Measurements from ENCODE around the gene CHAF1A.

CHAF1A gene

GRCh38 chr19:4365341-4365740 is 37.1 kb upstream of the CHAF1A start:
- no peak for TF ChIP-seq POLR2AphosphoS5 (IDR thresholded peaks at IDR 0.05; ENCODE audit: borderline replicate concordance, low read depth, low read length)
- H3K36me3 ChIP-seq (ENCODE audit: insufficient read depth, low read length): peaks cover 15% of the 10 kb centered on the region; the same call in 1 of the 2 replicates

GRCh38 chr19:4365791-4366665 is 36.4 kb upstream of the CHAF1A start:
- Histone ChIP-seq H3K9ac (ENCODE audit: insufficient read length) (no peak overlapping the region), H3K27ac (no peak overlapping the region), H3K36me3 (ENCODE audit: insufficient read depth, low read length) (peaks cover 15% of the 10 kb centered on the region; the same call in 1 of the 2 replicates), H3K9me3 (ENCODE audit: low read depth, low read length) (no peaks in the 10 kb centered on the region), H3K4me3 (no peak overlapping the region)
- TF ChIP-seq EZH2 (IDR thresholded peaks at IDR 0.05) (no peak), POLR2AphosphoS5 (IDR thresholded peaks at IDR 0.05; ENCODE audit: borderline replicate concordance, low read depth, low read length) (no peak)
- DNase-seq (ENCODE audit: low read depth, low spot score): no peak

More at GRCh38 chr19:4365341-4365740, 37.1 kb upstream of the CHAF1A start:
- H3K4me3 ChIP-seq: no peak overlapping the region
- no peak overlapping the region for H3K27ac ChIP-seq
- DNase-seq (ENCODE audit: low read depth, low spot score): no peak
- no peak overlapping the region for H3K9ac ChIP-seq (ENCODE audit: insufficient read length)
- H3K9me3 ChIP-seq (ENCODE audit: low read depth, low read length): no peaks in the 10 kb centered on the region

GRCh38 chr19:4366666-4367335 is 35.6 kb upstream of the CHAF1A start:
- Histone ChIP-seq H3K9ac (ENCODE audit: insufficient read length) (no peak overlapping the region), H3K36me3 (ENCODE audit: insufficient read depth, low read length) (peaks cover 12% of the 10 kb centered on the region; the same call in 1 of the 2 replicates), H3K4me3 (no peak overlapping the region), H3K9me3 (ENCODE audit: low read depth, low read length) (no peaks in the 10 kb centered on the region), H3K27ac (no peak overlapping the region)
- no peak for DNase-seq (ENCODE audit: low read depth, low spot score)
- TF ChIP-seq POLR2AphosphoS5 (IDR thresholded peaks at IDR 0.05; ENCODE audit: borderline replicate concordance, low read depth, low read length) (no peak), EZH2 (IDR thresholded peaks at IDR 0.05) (no peak), FOXP2 (optimal IDR thresholded peaks at IDR 0.05; ENCODE audit: control extremely low read depth, extremely low read length, insufficient read depth) (no peak)

GRCh38 chr19:4367336-4367723 is 35.1 kb upstream of the CHAF1A start:
- H3K27ac ChIP-seq: no peak overlapping the region
- no peak overlapping the region for H3K9ac ChIP-seq (ENCODE audit: insufficient read length)

GRCh38 chr19:4367781-4368127 is 34.7 kb upstream of the CHAF1A start:
- no peak overlapping the region for H3K27ac ChIP-seq
- H3K9ac ChIP-seq (ENCODE audit: insufficient read length): no peak overlapping the region

More at GRCh38 chr19:4367336-4367723, 35.1 kb upstream of the CHAF1A start:
- no peak overlapping the region for H3K4me3 ChIP-seq
- TF ChIP-seq EZH2 (IDR thresholded peaks at IDR 0.05) (no peak), FOXP2 (optimal IDR thresholded peaks at IDR 0.05; ENCODE audit: control extremely low read depth, extremely low read length, insufficient read depth) (no peak), POLR2AphosphoS5 (IDR thresholded peaks at IDR 0.05; ENCODE audit: borderline replicate concordance, low read depth, low read length) (no peak)
- H3K36me3 ChIP-seq (ENCODE audit: insufficient read depth, low read length): peaks cover 8% of the 10 kb centered on the region; the same call in 1 of the 2 replicates
- DNase-seq (ENCODE audit: low read depth, low spot score): no peak
- no peaks in the 10 kb centered on the region for H3K9me3 ChIP-seq (ENCODE audit: low read depth, low read length)

GRCh38 chr19:4368128-4368820 is 34.2 kb upstream of the CHAF1A start:
- Histone ChIP-seq H3K27ac (no peak overlapping the region), H3K4me3 (no peak overlapping the region), H3K9ac (ENCODE audit: insufficient read length) (no peak overlapping the region), H3K9me3 (ENCODE audit: low read depth, low read length) (no peaks in the 10 kb centered on the region), H3K36me3 (ENCODE audit: insufficient read depth, low read length) (peaks cover 8% of the 10 kb centered on the region; the same call in 1 of the 2 replicates)
- no peak for DNase-seq (ENCODE audit: low read depth, low spot score)
- TF ChIP-seq EZH2 (IDR thresholded peaks at IDR 0.05): no peak
- no peak for TF ChIP-seq FOXP2 (optimal IDR thresholded peaks at IDR 0.05; ENCODE audit: control extremely low read depth, extremely low read length, insufficient read depth)
- no peak for TF ChIP-seq POLR2AphosphoS5 (IDR thresholded peaks at IDR 0.05; ENCODE audit: borderline replicate concordance, low read depth, low read length)

More at GRCh38 chr19:4367781-4368127, 34.7 kb upstream of the CHAF1A start:
- TF ChIP-seq POLR2AphosphoS5 (IDR thresholded peaks at IDR 0.05; ENCODE audit: borderline replicate concordance, low read depth, low read length) (no peak), EZH2 (IDR thresholded peaks at IDR 0.05) (no peak), FOXP2 (optimal IDR thresholded peaks at IDR 0.05; ENCODE audit: control extremely low read depth, extremely low read length, insufficient read depth) (no peak)
- DNase-seq (ENCODE audit: low read depth, low spot score): no peak
- Histone ChIP-seq H3K36me3 (ENCODE audit: insufficient read depth, low read length) (peaks cover 8% of the 10 kb centered on the region; the same call in 1 of the 2 replicates), H3K4me3 (no peak overlapping the region), H3K9me3 (ENCODE audit: low read depth, low read length) (no peaks in the 10 kb centered on the region)

- H3K27ac ChIP-seq: no peak overlapping the region
- no peak overlapping the region for H3K9ac ChIP-seq (ENCODE audit: insufficient read length)
- TF ChIP-seq FOXP2 (optimal IDR thresholded peaks at IDR 0.05; ENCODE audit: control extremely low read depth, extremely low read length, insufficient read depth) (no peak), EZH2 (IDR thresholded peaks at IDR 0.05) (no peak)
- no peak for DNase-seq (ENCODE audit: low read depth, low spot score)
- no peak overlapping the region for H3K4me3 ChIP-seq
- no peaks in the 10 kb centered on the region for H3K9me3 ChIP-seq (ENCODE audit: low read depth, low read length)
- H3K36me3 ChIP-seq (ENCODE audit: insufficient read depth, low read length): peaks cover 5% of the 10 kb centered on the region; the same call in 1 of the 2 replicates
These were observed 33.1 kb upstream of the CHAF1A start for GRCh38 chr19:4369109-4369887.
